Liver (tissue), 9 donors: ENCODE results near the gene TCF7L2. TPM values are rescaled to one million over a fixed set of nuclear protein-coding genes. Genes with fewer than 3 reads are reported as not detected.

Experiments
- DNase-seq: peaks from one replicate; pipeline ENCODE4 v3.0.0-alpha.2; 2017; ENCODE audit warnings: low spot score
- H3K27ac ChIP-seq, 2 donors: one replicate each; pipeline ENCODE4 v1.7.0; 2013; ENCODE audit warnings: inconsistent platforms in 2 of 2, low read length in 2 of 2, control low read depth in 1 of 2, low read depth in 1 of 2, mild to moderate bottlenecking in 1 of 2
- H3K27me3 ChIP-seq, 4 donors: one replicate each; pipeline versions ENCODE4 v1.6.1 to v1.7.0; 2013; ENCODE audit warnings: low read length in 3 of 4, inconsistent platforms in 1 of 4, mild to moderate bottlenecking in 1 of 4, moderate library complexity in 1 of 4; ENCODE audit not compliant: control insufficient read depth in 4 of 4, insufficient read depth in 4 of 4
- H3K36me3 ChIP-seq, 4 donors: one replicate each; pipeline versions ENCODE4 v1.6.1 to v1.7.0; 2013; ENCODE audit warnings: low read length in 3 of 4, mild to moderate bottlenecking in 3 of 4, low read depth in 1 of 4, moderate library complexity in 1 of 4; ENCODE audit not compliant: control insufficient read depth in 4 of 4, insufficient read depth in 3 of 4
- H3K4me1 ChIP-seq, 4 donors: one replicate each; pipeline versions ENCODE4 v1.6.1 to v1.7.0; 2013; ENCODE audit warnings: low read length in 3 of 4, mild to moderate bottlenecking in 3 of 4, moderate library complexity in 1 of 4; ENCODE audit not compliant: control insufficient read depth in 4 of 4, insufficient read depth in 4 of 4
- H3K4me3 ChIP-seq, 3 donors: one replicate each; pipeline versions ENCODE4 v1.6.1 to v1.7.0; 2013; ENCODE audit warnings: low read length in 3 of 3, control low read depth in 1 of 3, low read depth in 1 of 3, mild to moderate bottlenecking in 1 of 3
- H3K9ac ChIP-seq, 2 donors: one replicate each; pipeline ENCODE4 v1.7.0; 2013; ENCODE audit warnings: low read length in 2 of 2, mild to moderate bottlenecking in 2 of 2, moderate library complexity in 2 of 2, control low read depth in 1 of 2, low read depth in 1 of 2
- H3K9me3 ChIP-seq, 4 donors: one replicate each; pipeline versions ENCODE4 v1.6.1 to v1.7.0; 2013; ENCODE audit warnings: low read length in 3 of 4; ENCODE audit not compliant: control insufficient read depth in 4 of 4
- FOXA1 ChIP-seq: IDR thresholded peaks from 2 replicates; pipeline ENCODE4 v1.6.1; 2016; ENCODE audit warnings: antibody characterized with exemption
- GABPA ChIP-seq, 2 donors: IDR thresholded peaks in 1 of 2; conservative IDR thresholded peaks in 1 of 2; 2 replicates each; pipeline ENCODE4 v1.6.1; 2016; ENCODE audit warnings: antibody characterized with exemption in 2 of 2, mild to moderate bottlenecking in 1 of 2, moderate library complexity in 1 of 2
- HNF4G ChIP-seq: IDR thresholded peaks from 2 replicates; pipeline ENCODE4 v1.6.1; 2016; ENCODE audit warnings: antibody characterized with exemption
- JUND ChIP-seq, 2 donors: IDR thresholded peaks; 2 replicates each; pipeline ENCODE4 v1.6.1; 2016; ENCODE audit warnings: antibody characterized with exemption in 2 of 2
- NR2F2 ChIP-seq: IDR thresholded peaks from 2 replicates; pipeline ENCODE4 v1.6.1; 2016; ENCODE audit warnings: antibody characterized with exemption
- RAD21 ChIP-seq, 2 donors: IDR thresholded peaks; 2 replicates each; pipeline ENCODE4 v1.6.1; 2016; ENCODE audit warnings: antibody characterized with exemption in 2 of 2, mild to moderate bottlenecking in 2 of 2
- RXRA ChIP-seq, 2 donors: IDR thresholded peaks; 2 replicates each; pipeline ENCODE4 v1.6.1; 2017 to 2018; ENCODE audit warnings: antibody characterized with exemption in 2 of 2, mild to moderate bottlenecking in 1 of 2
- SP1 ChIP-seq: IDR thresholded peaks from 2 replicates; pipeline ENCODE4 v1.6.1; 2018; ENCODE audit warnings: antibody characterized with exemption, mild to moderate bottlenecking
- TAF1 ChIP-seq: conservative IDR thresholded peaks from 2 replicates; pipeline ENCODE4 v1.6.1; 2016; ENCODE audit warnings: antibody characterized with exemption, mild to moderate bottlenecking
- ZBTB33 ChIP-seq: IDR thresholded peaks from 2 replicates; pipeline ENCODE4 v1.6.1; 2016; ENCODE audit warnings: antibody characterized with exemption
- WGBS: extraction: QIAGEN DNeasy Blood & Tissue Kit; methylation state at CpG from one replicate; pipeline ENCODE4 v1.1.7; 2013; 5-methylcytosine and 5-hydroxymethylcytosine counted together
- polyA plus RNA-seq, 2 donors: library from polyadenylated mRNA; stranded (reverse) in 1 of 2; unstranded in 1 of 2; fragments of 200-250 nt in 1 of 2; fragments of >200 nt in 1 of 2; fragmentation: Nextera tagmentation in 1 of 2; extraction: Ambion mirVana in 1 of 2; gene quantifications; one replicate each; pipeline versions ENCODE4 v1.2.1 to v1.2.3, GENCODE V29; 2013 to 2015
- total RNA-seq, 2 donors: library from RNA; depleted of rRNA; stranded (reverse); fragments of >200 nt; gene quantifications; one replicate each; pipeline ENCODE4 v1.2.3, GENCODE V29; 2014
- TF ChIP-seq, protein P1 (sequence below): fragments of 150-350 bp; IDR thresholded peaks from 2 replicates; pipeline ENCODE4 v1.5.1; 2017; ENCODE audit warnings: improper control_type of control experiment, low read depth, low read length; ENCODE audit not compliant: missing input control
- TF ChIP-seq, protein P2 (sequence below): IDR thresholded peaks from 2 replicates; pipeline ENCODE4 v1.6.1; 2016; ENCODE audit warnings: antibody characterized with exemption
- TF ChIP-seq, protein P3 (sequence below): IDR thresholded peaks from 2 replicates; pipeline ENCODE4 v1.6.1; 2016; ENCODE audit warnings: antibody characterized with exemption
- donor health status: healthy.
- donor health status: healthy.
- donor health status: healthy.
- donor health status: healthy.
- donor health status: healthy.

Gene TCF7L2
- total and polyA plus RNA-seq, 4 donors = 4.9 to 18.0 (median 8.3) TPM

DNA sequence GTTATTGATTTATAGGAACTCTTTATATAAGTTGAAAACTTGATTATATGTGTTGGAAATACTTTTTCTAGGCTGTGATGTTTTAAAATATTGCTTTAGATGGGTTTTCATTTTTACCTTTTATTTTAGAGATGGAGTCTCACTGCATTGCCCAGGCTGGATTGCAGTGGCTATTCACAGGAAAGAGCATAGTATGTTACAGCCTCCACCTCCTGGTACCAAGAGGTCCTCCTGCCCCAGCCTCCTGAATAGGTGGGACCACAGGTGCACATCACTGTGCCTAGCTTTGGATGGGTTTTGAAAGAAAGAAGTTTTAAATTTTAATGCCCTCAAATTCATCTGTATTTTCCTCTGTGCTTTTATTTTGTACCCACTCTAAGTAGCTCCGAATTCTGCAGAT lies 105.4 kb downstream of the TCF7L2 start:
- TF ChIP-seq, protein P1, sequence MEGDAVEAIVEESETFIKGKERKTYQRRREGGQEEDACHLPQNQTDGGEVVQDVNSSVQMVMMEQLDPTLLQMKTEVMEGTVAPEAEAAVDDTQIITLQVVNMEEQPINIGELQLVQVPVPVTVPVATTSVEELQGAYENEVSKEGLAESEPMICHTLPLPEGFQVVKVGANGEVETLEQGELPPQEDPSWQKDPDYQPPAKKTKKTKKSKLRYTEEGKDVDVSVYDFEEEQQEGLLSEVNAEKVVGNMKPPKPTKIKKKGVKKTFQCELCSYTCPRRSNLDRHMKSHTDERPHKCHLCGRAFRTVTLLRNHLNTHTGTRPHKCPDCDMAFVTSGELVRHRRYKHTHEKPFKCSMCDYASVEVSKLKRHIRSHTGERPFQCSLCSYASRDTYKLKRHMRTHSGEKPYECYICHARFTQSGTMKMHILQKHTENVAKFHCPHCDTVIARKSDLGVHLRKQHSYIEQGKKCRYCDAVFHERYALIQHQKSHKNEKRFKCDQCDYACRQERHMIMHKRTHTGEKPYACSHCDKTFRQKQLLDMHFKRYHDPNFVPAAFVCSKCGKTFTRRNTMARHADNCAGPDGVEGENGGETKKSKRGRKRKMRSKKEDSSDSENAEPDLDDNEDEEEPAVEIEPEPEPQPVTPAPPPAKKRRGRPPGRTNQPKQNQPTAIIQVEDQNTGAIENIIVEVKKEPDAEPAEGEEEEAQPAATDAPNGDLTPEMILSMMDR = no peak
- no peak for TF ChIP-seq FOXA1
- TF ChIP-seq JUND (IDR thresholded peaks at IDR 0.05) = no peak
- no peak for TF ChIP-seq SP1
- no peak for TF ChIP-seq NR2F2
- TF ChIP-seq TAF1 = no peak
- TF ChIP-seq, protein P2, sequence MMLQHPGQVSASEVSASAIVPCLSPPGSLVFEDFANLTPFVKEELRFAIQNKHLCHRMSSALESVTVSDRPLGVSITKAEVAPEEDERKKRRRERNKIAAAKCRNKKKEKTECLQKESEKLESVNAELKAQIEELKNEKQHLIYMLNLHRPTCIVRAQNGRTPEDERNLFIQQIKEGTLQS = no peak
- no peak for TF ChIP-seq ZBTB33

GRCh38 chr10:113056030-113056429 lies 106.0 kb downstream of the TCF7L2 start:
- Histone ChIP-seq H3K9me3 (no peaks in the 10 kb centered on the region), H3K27me3 (no peaks in the 10 kb centered on the region), H3K36me3 (no peaks in the 10 kb centered on the region), H3K4me3 (no peak overlapping the region), H3K27ac (no peak overlapping the region), H3K9ac (no peak overlapping the region), H3K4me1 (peaks cover 10 to 35% (median 27%) of the 10 kb centered on the region in 4 donors)
- no peak for DNase-seq
- TF ChIP-seq HNF4G (no peak), ZBTB33 (no peak), RAD21 (IDR thresholded peaks at IDR 0.05) (no peak), GABPA (IDR thresholded peaks at IDR 0.05 in 1 of 2, conservative IDR thresholded peaks at IDR 0.05 in 1 of 2) (no peak), RXRA (IDR thresholded peaks at IDR 0.05) (no peak)
- TF ChIP-seq, protein P3, sequence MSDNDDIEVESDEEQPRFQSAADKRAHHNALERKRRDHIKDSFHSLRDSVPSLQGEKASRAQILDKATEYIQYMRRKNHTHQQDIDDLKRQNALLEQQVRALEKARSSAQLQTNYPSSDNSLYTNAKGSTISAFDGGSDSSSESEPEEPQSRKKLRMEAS = no peak
- TF ChIP-seq, protein P2 = no peak
- 88% methylated on average over 5 of the region's 5 CpGs for WGBS

More for the DNA sequence above, 105.4 kb downstream of the TCF7L2 start:
- Histone ChIP-seq H3K36me3 (no peaks in the 10 kb centered on the region), H3K27ac (no peak overlapping the region), H3K4me3 (no peak overlapping the region), H3K9ac (no peak overlapping the region), H3K9me3 (no peaks in the 10 kb centered on the region), H3K4me1 (peaks cover 5 to 29% (median 23%) of the 10 kb centered on the region in 4 donors), H3K27me3 (no peaks in the 10 kb centered on the region)
- no peak for DNase-seq
- WGBS = 91% methylated on average over 1 of the region's 1 CpG
